ENCODE measurements around the gene REEP3.

The REEP3 gene

GRCh38 chr10:63671317-63671937, 150.2 kb downstream of the REEP3 start:
- peak; percentile 85 for DNase-seq

- no peak for DNase-seq
Measured at GRCh38 chr10:63672491-63672890, 151.3 kb downstream of the REEP3 start.

- no peak for DNase-seq
Measured at GRCh38 chr10:63673246-63673645, 152.0 kb downstream of the REEP3 start.

DNA sequence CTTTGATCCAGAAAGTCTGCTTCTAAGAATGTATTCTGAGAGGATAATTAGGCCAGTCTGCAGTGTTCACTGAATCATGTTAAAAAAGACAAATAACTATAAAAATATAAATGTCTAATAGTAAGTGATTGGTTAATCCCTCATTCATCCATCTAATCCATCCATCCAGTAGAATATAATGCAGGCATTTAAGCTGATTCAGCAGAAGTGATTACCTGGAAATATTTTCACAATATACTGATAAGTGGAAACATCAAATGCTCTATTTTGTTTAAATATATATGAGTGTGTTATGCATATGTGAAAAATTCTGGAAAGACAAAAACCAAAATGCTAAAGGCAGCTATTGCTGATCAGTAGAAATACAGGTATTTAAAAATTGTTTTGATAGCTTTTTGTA, 152.6 kb downstream of the REEP3 start:
- no peak for DNase-seq
